ENCODE data around the gene CDK14. TPM values are rescaled to one million over a fixed set of nuclear protein-coding genes. Genes with fewer than 3 reads are reported as not detected.

CDK14 gene
- total and polyA plus RNA-seq, 5 donors from 2014 or later, result 0.58 to 4.0 (median 2.3) TPM

DNA sequence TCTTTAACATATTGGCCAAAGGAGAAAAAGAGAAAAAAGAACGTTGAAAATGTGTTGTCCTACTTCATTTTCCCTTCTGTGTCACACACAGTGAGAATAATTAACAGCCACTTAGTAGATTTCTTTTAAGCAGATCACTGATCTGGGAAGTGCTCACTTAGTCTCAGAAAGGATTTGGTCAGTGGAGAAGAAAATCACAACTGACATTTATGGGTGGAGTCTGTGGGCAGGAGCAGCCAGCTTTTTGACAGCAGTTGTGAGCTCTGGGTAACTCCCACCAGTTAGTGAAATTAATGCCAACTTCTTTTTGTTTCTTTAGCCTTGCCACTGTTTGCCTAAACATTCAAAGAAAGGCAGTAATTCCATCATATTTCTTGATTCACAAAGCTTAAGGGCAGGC lies 49.7 kb downstream of the CDK14 start:
- H3K9me3 ChIP-seq (ENCODE audit: control insufficient read depth in 2 of 2, low read length in 2 of 2), result no peaks in the 10 kb centered on the region
- no peak overlapping the region for H3K4me3 ChIP-seq (ENCODE audit: low read depth, low read length)
- peaks cover 4% of the 10 kb centered on the region for H3K27me3 Mint-ChIP-seq
- no peak overlapping the region for H3K4me3 Mint-ChIP-seq
- no peaks in the 10 kb centered on the region for H3K36me3 Mint-ChIP-seq
- H3K27me3 ChIP-seq (ENCODE audit: control insufficient read depth, insufficient read depth, low read length), result no peaks in the 10 kb centered on the region
- H3K4me1 ChIP-seq (ENCODE audit: control insufficient read depth, insufficient read depth, low read length, poor library complexity, severe bottlenecking), result no peaks in the 10 kb centered on the region
- no peaks in the 10 kb centered on the region for H3K4me1 Mint-ChIP-seq
- H3K36me3 ChIP-seq (ENCODE audit: control insufficient read depth, insufficient read depth, low read length), result no peaks in the 10 kb centered on the region
- H3K9me3 Mint-ChIP-seq, result peaks cover 0 to 14% (median 6%) of the 10 kb centered on the region in 7 donors
- DNase-seq, result no peak
- no peak for ATAC-seq (ENCODE audit: low read depth in 2 of 2)
- H3K27ac ChIP-seq (ENCODE audit: insufficient read depth, low read length, poor library complexity, severe bottlenecking), result no peak overlapping the region
- no peak overlapping the region for H3K27ac Mint-ChIP-seq

DNA sequence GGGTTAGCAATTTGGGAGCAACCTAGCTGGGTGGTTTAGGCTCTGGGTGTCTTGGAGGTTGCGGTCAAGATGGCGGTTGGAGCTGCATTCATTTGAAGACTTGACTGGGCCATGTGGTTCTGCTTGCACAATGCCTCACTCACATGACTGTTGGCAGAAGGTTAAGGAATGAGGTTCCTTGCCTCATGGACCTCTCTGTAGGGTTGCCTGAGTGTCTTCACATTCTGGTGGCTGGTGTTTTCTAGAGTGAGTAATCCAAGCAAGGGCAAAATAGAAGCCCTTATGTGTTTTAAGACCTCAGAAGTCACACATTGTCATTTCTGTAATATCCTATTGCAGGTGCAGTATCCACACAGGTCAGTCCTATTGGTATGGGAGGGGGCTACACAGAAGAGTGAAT lies 52.0 kb downstream of the CDK14 start:
- Histone ChIP-seq H3K27me3 (ENCODE audit: control insufficient read depth, insufficient read depth, low read length) (no peaks in the 10 kb centered on the region), H3K4me3 (ENCODE audit: low read depth, low read length) (no peak overlapping the region), H3K9me3 (ENCODE audit: control insufficient read depth in 2 of 2, low read length in 2 of 2) (no peaks in the 10 kb centered on the region), H3K4me1 (ENCODE audit: control insufficient read depth, insufficient read depth, low read length, poor library complexity, severe bottlenecking) (no peaks in the 10 kb centered on the region), H3K27ac (ENCODE audit: insufficient read depth, low read length, poor library complexity, severe bottlenecking) (no peak overlapping the region), H3K36me3 (ENCODE audit: control insufficient read depth, insufficient read depth, low read length) (no peaks in the 10 kb centered on the region)
- no peak overlapping the region for H3K4me3 Mint-ChIP-seq
- DNase-seq (no peak), ATAC-seq (ENCODE audit: low read depth in 2 of 2) (no peak)
- peaks cover 0 to 4% (median 0%) of the 10 kb centered on the region in 7 donors for H3K9me3 Mint-ChIP-seq
- H3K4me1 Mint-ChIP-seq, result no peaks in the 10 kb centered on the region
- no peaks in the 10 kb centered on the region for H3K27me3 Mint-ChIP-seq
- H3K36me3 Mint-ChIP-seq, result no peaks in the 10 kb centered on the region
- no peak overlapping the region for H3K27ac Mint-ChIP-seq

GRCh38 chr7:90648834-90649233 lies 52.7 kb downstream of the CDK14 start:
- Histone ChIP-seq H3K9me3 (ENCODE audit: control insufficient read depth in 2 of 2, low read length in 2 of 2) (no peaks in the 10 kb centered on the region), H3K4me3 (ENCODE audit: low read depth, low read length) (no peak overlapping the region), H3K27me3 (ENCODE audit: control insufficient read depth, insufficient read depth, low read length) (no peaks in the 10 kb centered on the region), H3K4me1 (ENCODE audit: control insufficient read depth, insufficient read depth, low read length, poor library complexity, severe bottlenecking) (no peaks in the 10 kb centered on the region), H3K27ac (ENCODE audit: insufficient read depth, low read length, poor library complexity, severe bottlenecking) (no peak overlapping the region), H3K36me3 (ENCODE audit: control insufficient read depth, insufficient read depth, low read length) (no peaks in the 10 kb centered on the region)
- Mint-ChIP-seq H3K36me3 (no peaks in the 10 kb centered on the region), H3K27ac (no peak overlapping the region), H3K4me1 (no peaks in the 10 kb centered on the region), H3K27me3 (no peaks in the 10 kb centered on the region), H3K4me3 (no peak overlapping the region), H3K9me3 (peaks cover 0 to 4% (median 0%) of the 10 kb centered on the region in 7 donors)
- DNase-seq (no peak), ATAC-seq (ENCODE audit: low read depth in 2 of 2) (no peak)

GRCh38 chr7:90654718-90655427 lies 58.8 kb downstream of the CDK14 start:
- H3K4me1 ChIP-seq (ENCODE audit: control insufficient read depth, insufficient read depth, low read length, poor library complexity, severe bottlenecking), result no peaks in the 10 kb centered on the region
- H3K4me1 Mint-ChIP-seq, result no peaks in the 10 kb centered on the region
- H3K27ac ChIP-seq (ENCODE audit: insufficient read depth, low read length, poor library complexity, severe bottlenecking), result no peak overlapping the region
- DNase-seq (no peak), ATAC-seq (ENCODE audit: low read depth in 2 of 2) (no peak)
- H3K9me3 ChIP-seq (ENCODE audit: control insufficient read depth in 2 of 2, low read length in 2 of 2), result no peaks in the 10 kb centered on the region
- no peak overlapping the region for H3K4me3 ChIP-seq (ENCODE audit: low read depth, low read length)
- H3K36me3 ChIP-seq (ENCODE audit: control insufficient read depth, insufficient read depth, low read length), result no peaks in the 10 kb centered on the region
- no peaks in the 10 kb centered on the region for H3K27me3 ChIP-seq (ENCODE audit: control insufficient read depth, insufficient read depth, low read length)
- peaks cover 0 to 11% (median 2%) of the 10 kb centered on the region in 7 donors for H3K9me3 Mint-ChIP-seq
- no peaks in the 10 kb centered on the region for H3K36me3 Mint-ChIP-seq
- H3K4me3 Mint-ChIP-seq, result no peak overlapping the region
- no peak overlapping the region for H3K27ac Mint-ChIP-seq
- H3K27me3 Mint-ChIP-seq, result no peaks in the 10 kb centered on the region

GRCh38 chr7:90655566-90655965 lies 59.4 kb downstream of the CDK14 start:
- DNase-seq, result no peak
- Mint-ChIP-seq H3K27me3 (no peaks in the 10 kb centered on the region), H3K36me3 (no peaks in the 10 kb centered on the region), H3K4me3 (no peak overlapping the region), H3K27ac (no peak overlapping the region), H3K9me3 (peaks cover 0 to 11% (median 2%) of the 10 kb centered on the region in 7 donors), H3K4me1 (no peaks in the 10 kb centered on the region)
- no peak overlapping the region for H3K27ac ChIP-seq (ENCODE audit: insufficient read depth, low read length, poor library complexity, severe bottlenecking)
- no peaks in the 10 kb centered on the region for H3K4me1 ChIP-seq (ENCODE audit: control insufficient read depth, insufficient read depth, low read length, poor library complexity, severe bottlenecking)
- H3K4me3 ChIP-seq (ENCODE audit: low read depth, low read length), result no peak overlapping the region
- no peaks in the 10 kb centered on the region for H3K36me3 ChIP-seq (ENCODE audit: control insufficient read depth, insufficient read depth, low read length)
- no peak for ATAC-seq (ENCODE audit: low read depth in 2 of 2)
- H3K27me3 ChIP-seq (ENCODE audit: control insufficient read depth, insufficient read depth, low read length), result no peaks in the 10 kb centered on the region
- no peaks in the 10 kb centered on the region for H3K9me3 ChIP-seq (ENCODE audit: control insufficient read depth in 2 of 2, low read length in 2 of 2)

GRCh38 chr7:90657481-90657880 lies 61.4 kb downstream of the CDK14 start:
- no peaks in the 10 kb centered on the region for H3K4me1 Mint-ChIP-seq
- no peak overlapping the region for H3K27ac Mint-ChIP-seq
- Histone ChIP-seq H3K36me3 (ENCODE audit: control insufficient read depth, insufficient read depth, low read length) (no peaks in the 10 kb centered on the region), H3K9me3 (ENCODE audit: control insufficient read depth in 2 of 2, low read length in 2 of 2) (no peaks in the 10 kb centered on the region), H3K27me3 (ENCODE audit: control insufficient read depth, insufficient read depth, low read length) (no peaks in the 10 kb centered on the region), H3K4me3 (ENCODE audit: low read depth, low read length) (no peak overlapping the region), H3K4me1 (ENCODE audit: control insufficient read depth, insufficient read depth, low read length, poor library complexity, severe bottlenecking) (no peaks in the 10 kb centered on the region), H3K27ac (ENCODE audit: insufficient read depth, low read length, poor library complexity, severe bottlenecking) (no peak overlapping the region)
- H3K27me3 Mint-ChIP-seq, result no peaks in the 10 kb centered on the region
- H3K4me3 Mint-ChIP-seq, result no peak overlapping the region
- no peak for ATAC-seq (ENCODE audit: low read depth in 2 of 2)
- peaks cover 0 to 11% (median 2%) of the 10 kb centered on the region in 7 donors for H3K9me3 Mint-ChIP-seq
- no peaks in the 10 kb centered on the region for H3K36me3 Mint-ChIP-seq
- no peak for DNase-seq

GRCh38 chr7:90660100-90660499 lies 64.0 kb downstream of the CDK14 start:
- no peak overlapping the region for H3K4me3 Mint-ChIP-seq
- H3K27me3 ChIP-seq (ENCODE audit: control insufficient read depth, insufficient read depth, low read length), result no peaks in the 10 kb centered on the region
- no peaks in the 10 kb centered on the region for H3K36me3 ChIP-seq (ENCODE audit: control insufficient read depth, insufficient read depth, low read length)
- H3K27ac Mint-ChIP-seq, result no peak overlapping the region
- no peaks in the 10 kb centered on the region for H3K9me3 ChIP-seq (ENCODE audit: control insufficient read depth in 2 of 2, low read length in 2 of 2)
- ATAC-seq (ENCODE audit: low read depth in 2 of 2), result no peak
- H3K4me3 ChIP-seq (ENCODE audit: low read depth, low read length), result no peak overlapping the region
- H3K27ac ChIP-seq (ENCODE audit: insufficient read depth, low read length, poor library complexity, severe bottlenecking), result no peak overlapping the region
- H3K4me1 ChIP-seq (ENCODE audit: control insufficient read depth, insufficient read depth, low read length, poor library complexity, severe bottlenecking), result no peaks in the 10 kb centered on the region
- no peaks in the 10 kb centered on the region for H3K27me3 Mint-ChIP-seq
- H3K4me1 Mint-ChIP-seq, result no peaks in the 10 kb centered on the region
- no peak for DNase-seq
- H3K36me3 Mint-ChIP-seq, result no peaks in the 10 kb centered on the region
- H3K9me3 Mint-ChIP-seq, result peaks cover 0 to 9% (median 0%) of the 10 kb centered on the region in 7 donors

DNA sequence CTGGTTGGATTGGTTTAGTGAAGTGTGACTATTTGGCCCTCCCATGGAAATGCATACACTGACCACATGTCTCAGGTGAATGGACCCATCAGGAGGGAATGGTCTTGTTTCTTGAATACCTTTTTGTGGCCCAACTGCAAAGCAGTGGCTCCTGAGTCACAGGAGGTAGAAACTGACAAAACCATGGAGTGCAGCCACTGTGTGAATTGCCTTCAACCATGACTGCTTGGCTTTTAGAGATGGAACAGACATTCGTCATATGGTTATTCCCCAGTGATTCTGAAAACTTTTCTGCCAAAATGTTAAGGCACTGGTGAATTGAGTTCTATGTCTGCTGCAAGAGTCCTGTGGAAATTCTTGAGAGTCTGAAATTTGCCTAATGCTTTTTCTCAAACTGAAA lies 64.7 kb downstream of the CDK14 start:
- H3K4me1 ChIP-seq (ENCODE audit: control insufficient read depth, insufficient read depth, low read length, poor library complexity, severe bottlenecking), result no peaks in the 10 kb centered on the region
- DNase-seq, result no peak
- H3K27ac ChIP-seq (ENCODE audit: insufficient read depth, low read length, poor library complexity, severe bottlenecking), result no peak overlapping the region
- no peak overlapping the region for H3K4me3 ChIP-seq (ENCODE audit: low read depth, low read length)
- no peaks in the 10 kb centered on the region for H3K36me3 Mint-ChIP-seq
- H3K9me3 Mint-ChIP-seq, result peaks cover 0 to 9% (median 0%) of the 10 kb centered on the region in 7 donors
- H3K27me3 Mint-ChIP-seq, result no peaks in the 10 kb centered on the region
- H3K9me3 ChIP-seq (ENCODE audit: control insufficient read depth in 2 of 2, low read length in 2 of 2), result no peaks in the 10 kb centered on the region
- H3K4me3 Mint-ChIP-seq, result no peak overlapping the region
- no peaks in the 10 kb centered on the region for H3K4me1 Mint-ChIP-seq
- peak overlapping the region in 1 of 3 donors; percentile 63 for H3K27ac Mint-ChIP-seq
- no peaks in the 10 kb centered on the region for H3K27me3 ChIP-seq (ENCODE audit: control insufficient read depth, insufficient read depth, low read length)
- no peak for ATAC-seq (ENCODE audit: low read depth in 2 of 2)
- no peaks in the 10 kb centered on the region for H3K36me3 ChIP-seq (ENCODE audit: control insufficient read depth, insufficient read depth, low read length)
